HepG2 (cell line): ENCODE data around the gene CRKL. TPM values are rescaled to one million over a fixed set of nuclear protein-coding genes. Genes with fewer than 3 reads are reported as not detected.
A peak's percentile ranks its signal among the peaks of the same experiment; 100 is the strongest.

Experiments used
- ARNT2 ChIP-seq: sonication (generic); formaldehyde crosslinking; IDR thresholded peaks from 2 replicates; pipeline ENCODE4 v1.8.0; 2022; ENCODE audit warnings: mild to moderate bottlenecking, low read depth, missing genetic modification reagents, moderate library complexity
- CENPBD1 ChIP-seq: sonication (generic); formaldehyde crosslinking; IDR thresholded peaks from 2 replicates; pipeline ENCODE4 v1.8.0; 2022; ENCODE audit warnings: missing genetic modification reagents, low read depth, mild to moderate bottlenecking, borderline replicate concordance
- FOXO1 ChIP-seq: sonication (generic); formaldehyde crosslinking; IDR thresholded peaks from 2 replicates; pipeline ENCODE4 v1.4.0; 2020; ENCODE audit warnings: missing genetic modification reagents
- HOXA7 ChIP-seq: sonication (generic); formaldehyde crosslinking; IDR thresholded peaks from 2 replicates; pipeline ENCODE4 v1.8.1; 2022; ENCODE audit warnings: mild to moderate bottlenecking, missing genetic modification reagents, moderate library complexity
- IRF2 ChIP-seq: IDR thresholded peaks from 2 replicates; pipeline ENCODE4 v1.6.1; 2018; ENCODE audit warnings: missing genetic modification reagents, missing compliant biosample characterization
- JUNB ChIP-seq: sonication (generic); formaldehyde crosslinking; IDR thresholded peaks from 2 replicates; pipeline ENCODE4 v1.8.0; 2022; ENCODE audit warnings: missing genetic modification reagents, mild to moderate bottlenecking, borderline replicate concordance
- MTA3 ChIP-seq: sonication (generic); formaldehyde crosslinking; IDR thresholded peaks from 2 replicates; pipeline ENCODE4 v1.4.0; 2020; ENCODE audit warnings: missing genetic modification reagents
- NCOA5 ChIP-seq: sonication (generic); formaldehyde crosslinking; IDR thresholded peaks from 2 replicates; pipeline ENCODE4 v1.4.0; 2020; ENCODE audit warnings: missing genetic modification reagents
- PATZ1 ChIP-seq: sonication (generic); formaldehyde crosslinking; IDR thresholded peaks from 2 replicates; pipeline ENCODE4 v1.4.0; 2020; ENCODE audit warnings: missing genetic modification reagents
- SIX4 ChIP-seq: sonication (generic); formaldehyde crosslinking; IDR thresholded peaks from 2 replicates; pipeline ENCODE4 v1.4.0; 2020; ENCODE audit warnings: missing genetic modification reagents
- ZNF543 ChIP-seq: sonication (generic); formaldehyde crosslinking; IDR thresholded peaks from 2 replicates; pipeline ENCODE4 v1.4.0; 2020; ENCODE audit warnings: mild to moderate bottlenecking, missing genetic modification reagents
- ZNF556 ChIP-seq: sonication (generic); formaldehyde crosslinking; IDR thresholded peaks from 2 replicates; pipeline ENCODE4 v1.4.0; 2020; ENCODE audit warnings: mild to moderate bottlenecking, missing genetic modification reagents, borderline replicate concordance
- ZSCAN12 ChIP-seq: sonication (generic); formaldehyde crosslinking; IDR thresholded peaks from 2 replicates; pipeline ENCODE4 v1.9.0; 2021; ENCODE audit warnings: mild to moderate bottlenecking, missing genetic modification reagents
- polyA plus RNA-seq, 8 experiments: library from polyadenylated mRNA; depleted of rRNA in 3 of 8; stranded (reverse) in 7 of 8; unstranded in 1 of 8; fragments of >200 nt; fragmentation: Illumina TruSeq in 4 of 8; extraction: Trizol in 4 of 8; gene quantifications; 2 replicates each; pipeline versions ENCODE4 v1.2.1 to v1.2.3, GENCODE V29; 2011 to 2016; ENCODE audit warnings: low read depth in 4 of 8, missing spikeins in 1 of 8, mixed read lengths in 1 of 8; ENCODE audit not compliant: insufficient read depth in 1 of 8
- total RNA-seq, 5 experiments: library from RNA; depleted of rRNA; stranded (reverse); fragments of >200 nt; fragmentation: Illumina TruSeq; extraction: Trizol; gene quantifications; 2 replicates each; pipeline ENCODE4 v1.2.3, GENCODE V29; 2016; ENCODE audit warnings: low read depth in 1 of 5
- TF ChIP-seq, protein P1 (sequence below): fragments of 450-650 bp; IDR thresholded peaks from 2 replicates; pipeline ENCODE4 v1.6.1; 2017
- TF ChIP-seq, protein P2 (sequence below): IDR thresholded peaks from 2 replicates; pipeline ENCODE4 v1.6.1; 2012; ENCODE audit warnings: low read depth, low read length, improper control_type of control experiment
- TF ChIP-seq, protein P3 (sequence below): IDR thresholded peaks from 2 replicates; pipeline ENCODE4 v1.6.1; 2016; ENCODE audit warnings: low read depth, control low read depth
- TF ChIP-seq, protein P4 (sequence below): sonication (generic); formaldehyde crosslinking; IDR thresholded peaks from 2 replicates; pipeline ENCODE4 v1.5.0; 2020; ENCODE audit warnings: mild to moderate bottlenecking, missing genetic modification reagents, moderate library complexity
- TF ChIP-seq, protein P5 (sequence below): sonication (generic); formaldehyde crosslinking; IDR thresholded peaks from 2 replicates; pipeline ENCODE4 v1.5.1; 2020; ENCODE audit warnings: mild to moderate bottlenecking, moderate library complexity, missing genetic modification reagents

Gene CRKL
- total and polyA plus RNA-seq, 2 of the 13 experiments (the other 11 are each of a cell fraction or from before 2014, with no cell fraction given), result 37.4 to 60.6 TPM

- TF ChIP-seq JUNB (CRISPR knock-in tag) (no peak), ZSCAN12 (CRISPR knock-in tag) (no peak), CENPBD1 (CRISPR knock-in tag) (no peak), HOXA7 (CRISPR knock-in tag) (no peak), IRF2 (peak; percentile 68), SIX4 (CRISPR knock-in tag) (0 out of 2 replicates have a peak, but pooled peaks have one; percentile 10), FOXO1 (CRISPR knock-in tag) (peak; percentile 88; the same call in 1 of the 2 replicates), ZNF556 (CRISPR knock-in tag) (no peak; the same call in 1 of the 2 replicates), ARNT2 (CRISPR knock-in tag) (no peak), NCOA5 (CRISPR knock-in tag) (no peak), MTA3 (CRISPR knock-in tag) (no peak), ZNF543 (CRISPR knock-in tag) (no peak), PATZ1 (CRISPR knock-in tag) (no peak)
- TF ChIP-seq, protein P1, sequence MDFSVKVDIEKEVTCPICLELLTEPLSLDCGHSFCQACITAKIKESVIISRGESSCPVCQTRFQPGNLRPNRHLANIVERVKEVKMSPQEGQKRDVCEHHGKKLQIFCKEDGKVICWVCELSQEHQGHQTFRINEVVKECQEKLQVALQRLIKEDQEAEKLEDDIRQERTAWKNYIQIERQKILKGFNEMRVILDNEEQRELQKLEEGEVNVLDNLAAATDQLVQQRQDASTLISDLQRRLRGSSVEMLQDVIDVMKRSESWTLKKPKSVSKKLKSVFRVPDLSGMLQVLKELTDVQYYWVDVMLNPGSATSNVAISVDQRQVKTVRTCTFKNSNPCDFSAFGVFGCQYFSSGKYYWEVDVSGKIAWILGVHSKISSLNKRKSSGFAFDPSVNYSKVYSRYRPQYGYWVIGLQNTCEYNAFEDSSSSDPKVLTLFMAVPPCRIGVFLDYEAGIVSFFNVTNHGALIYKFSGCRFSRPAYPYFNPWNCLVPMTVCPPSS, result no peak
- TF ChIP-seq, protein P2, sequence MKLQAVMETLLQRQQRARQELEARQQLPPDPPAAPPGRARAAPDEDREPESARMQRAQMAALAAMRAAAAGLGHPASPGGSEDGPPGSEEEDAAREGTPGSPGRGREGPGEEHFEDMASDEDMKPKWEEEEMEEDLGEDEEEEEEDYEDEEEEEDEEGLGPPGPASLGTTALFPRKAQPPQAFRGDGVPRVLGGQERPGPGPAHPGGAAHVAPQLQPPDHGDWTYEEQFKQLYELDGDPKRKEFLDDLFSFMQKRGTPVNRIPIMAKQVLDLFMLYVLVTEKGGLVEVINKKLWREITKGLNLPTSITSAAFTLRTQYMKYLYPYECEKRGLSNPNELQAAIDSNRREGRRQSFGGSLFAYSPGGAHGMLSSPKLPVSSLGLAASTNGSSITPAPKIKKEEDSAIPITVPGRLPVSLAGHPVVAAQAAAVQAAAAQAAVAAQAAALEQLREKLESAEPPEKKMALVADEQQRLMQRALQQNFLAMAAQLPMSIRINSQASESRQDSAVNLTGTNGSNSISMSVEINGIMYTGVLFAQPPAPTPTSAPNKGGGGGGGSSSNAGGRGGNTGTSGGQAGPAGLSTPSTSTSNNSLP, result no peak
- TF ChIP-seq, protein P3, sequence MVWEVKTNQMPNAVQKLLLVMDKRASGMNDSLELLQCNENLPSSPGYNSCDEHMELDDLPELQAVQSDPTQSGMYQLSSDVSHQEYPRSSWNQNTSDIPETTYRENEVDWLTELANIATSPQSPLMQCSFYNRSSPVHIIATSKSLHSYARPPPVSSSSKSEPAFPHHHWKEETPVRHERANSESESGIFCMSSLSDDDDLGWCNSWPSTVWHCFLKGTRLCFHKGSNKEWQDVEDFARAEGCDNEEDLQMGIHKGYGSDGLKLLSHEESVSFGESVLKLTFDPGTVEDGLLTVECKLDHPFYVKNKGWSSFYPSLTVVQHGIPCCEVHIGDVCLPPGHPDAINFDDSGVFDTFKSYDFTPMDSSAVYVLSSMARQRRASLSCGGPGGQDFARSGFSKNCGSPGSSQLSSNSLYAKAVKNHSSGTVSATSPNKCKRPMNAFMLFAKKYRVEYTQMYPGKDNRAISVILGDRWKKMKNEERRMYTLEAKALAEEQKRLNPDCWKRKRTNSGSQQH (CRISPR knock-in tag), result no peak
- TF ChIP-seq, protein P4, sequence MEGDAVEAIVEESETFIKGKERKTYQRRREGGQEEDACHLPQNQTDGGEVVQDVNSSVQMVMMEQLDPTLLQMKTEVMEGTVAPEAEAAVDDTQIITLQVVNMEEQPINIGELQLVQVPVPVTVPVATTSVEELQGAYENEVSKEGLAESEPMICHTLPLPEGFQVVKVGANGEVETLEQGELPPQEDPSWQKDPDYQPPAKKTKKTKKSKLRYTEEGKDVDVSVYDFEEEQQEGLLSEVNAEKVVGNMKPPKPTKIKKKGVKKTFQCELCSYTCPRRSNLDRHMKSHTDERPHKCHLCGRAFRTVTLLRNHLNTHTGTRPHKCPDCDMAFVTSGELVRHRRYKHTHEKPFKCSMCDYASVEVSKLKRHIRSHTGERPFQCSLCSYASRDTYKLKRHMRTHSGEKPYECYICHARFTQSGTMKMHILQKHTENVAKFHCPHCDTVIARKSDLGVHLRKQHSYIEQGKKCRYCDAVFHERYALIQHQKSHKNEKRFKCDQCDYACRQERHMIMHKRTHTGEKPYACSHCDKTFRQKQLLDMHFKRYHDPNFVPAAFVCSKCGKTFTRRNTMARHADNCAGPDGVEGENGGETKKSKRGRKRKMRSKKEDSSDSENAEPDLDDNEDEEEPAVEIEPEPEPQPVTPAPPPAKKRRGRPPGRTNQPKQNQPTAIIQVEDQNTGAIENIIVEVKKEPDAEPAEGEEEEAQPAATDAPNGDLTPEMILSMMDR (CRISPR knock-in tag), result peak; percentile 21; the same call in 1 of the 2 replicates
- TF ChIP-seq, protein P5, sequence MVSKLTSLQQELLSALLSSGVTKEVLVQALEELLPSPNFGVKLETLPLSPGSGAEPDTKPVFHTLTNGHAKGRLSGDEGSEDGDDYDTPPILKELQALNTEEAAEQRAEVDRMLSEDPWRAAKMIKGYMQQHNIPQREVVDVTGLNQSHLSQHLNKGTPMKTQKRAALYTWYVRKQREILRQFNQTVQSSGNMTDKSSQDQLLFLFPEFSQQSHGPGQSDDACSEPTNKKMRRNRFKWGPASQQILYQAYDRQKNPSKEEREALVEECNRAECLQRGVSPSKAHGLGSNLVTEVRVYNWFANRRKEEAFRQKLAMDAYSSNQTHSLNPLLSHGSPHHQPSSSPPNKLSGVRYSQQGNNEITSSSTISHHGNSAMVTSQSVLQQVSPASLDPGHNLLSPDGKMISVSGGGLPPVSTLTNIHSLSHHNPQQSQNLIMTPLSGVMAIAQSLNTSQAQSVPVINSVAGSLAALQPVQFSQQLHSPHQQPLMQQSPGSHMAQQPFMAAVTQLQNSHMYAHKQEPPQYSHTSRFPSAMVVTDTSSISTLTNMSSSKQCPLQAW (CRISPR knock-in tag), result peak; percentile 45
These were observed 35.5 kb downstream of the CRKL start (continued) for GRCh38 chr22:20952544-20953341.
